AG04449 (cell line): ENCODE data around the gene TRNT1.

Source experiments
- CTCF ChIA-PET: fragments of 350-600 bp; formaldehyde crosslinking; extraction: SDS; loops from one replicate; lab custom pipeline; 2021; ENCODE audit warnings: antibody characterized with exemption; lab: Yijun Ruan, JAX
- POLR2A ChIA-PET: fragments of 400-600, 350-600 bp; formaldehyde crosslinking; extraction: SDS; loops from one replicate; lab custom pipeline; 2020; ENCODE audit warnings: antibody characterized with exemption, inconsistent platforms; lab: Yijun Ruan, JAX
- DNase-seq: peaks from one replicate; pipeline ENCODE4 v3.0.0-alpha.2; 2010; ENCODE audit warnings: low read depth, low spot score
- H3K4me3 ChIP-seq: 2 replicates; pipeline ENCODE4 v1.5.1; 2011; ENCODE audit warnings: low read depth, mild to moderate bottlenecking, control low read depth, low read length
- TF ChIP-seq, protein P1 (sequence below): IDR thresholded peaks from one replicate; pipeline ENCODE4 v1.5.1; 2011; ENCODE audit warnings: mild to moderate bottlenecking, moderate library complexity, low read length, control low read depth, inconsistent platforms; ENCODE audit not compliant: insufficient read depth; ENCODE audit errors: missing control alignments

Gene TRNT1

DNA sequence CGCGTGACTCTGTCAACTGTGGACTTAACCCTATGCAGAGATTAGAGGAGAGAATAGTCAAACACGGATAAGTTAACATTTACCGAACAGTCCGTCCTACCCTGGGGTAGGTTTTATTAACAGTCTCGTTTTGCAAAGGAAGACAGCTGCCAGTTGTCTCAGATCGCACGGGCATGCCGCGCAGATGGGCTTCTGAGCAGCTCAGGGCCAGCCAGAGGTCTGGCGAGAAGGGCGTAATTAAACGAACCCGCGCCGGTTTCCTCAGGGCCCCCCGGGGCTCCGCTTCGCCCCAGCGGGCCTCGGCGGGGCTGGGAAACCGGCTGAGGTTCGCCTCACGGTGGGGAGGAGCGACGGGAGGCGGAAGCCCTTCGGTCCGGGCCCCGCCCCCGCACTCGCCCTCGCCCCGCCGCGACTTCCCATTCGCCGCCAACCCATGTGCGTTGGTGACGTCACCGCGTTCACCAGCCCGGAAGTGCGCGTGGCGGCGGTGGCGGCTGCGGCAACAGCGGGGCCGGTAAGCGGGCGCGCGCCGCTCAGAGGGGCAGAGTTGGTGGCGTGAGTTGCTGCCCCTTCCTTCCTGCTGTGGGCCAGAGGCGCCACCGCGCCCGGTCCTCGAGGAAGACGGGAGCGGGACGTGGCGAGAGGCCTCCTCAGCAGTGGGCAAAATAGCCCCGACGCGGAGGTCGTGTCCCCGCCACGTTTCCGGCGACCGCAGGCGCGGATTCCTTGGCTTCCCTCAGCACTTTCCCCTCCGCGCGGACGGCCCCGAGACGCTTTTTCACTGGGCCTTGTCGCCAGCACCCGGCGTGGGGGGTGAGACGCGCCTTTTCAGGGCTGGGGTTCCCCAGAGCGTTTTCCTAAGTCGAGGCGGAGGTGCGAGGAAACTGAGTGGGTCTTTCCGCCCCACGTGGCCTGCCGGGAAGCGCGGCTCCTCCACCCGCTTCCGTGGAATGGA lies at the start of gene TRNT1:
Gene TRNT1 (plus strand): TSS at position 464 of the 955 bp plus-strand sequence. CDS start 2,101 bp downstream, outside the sequence.
- H3K4me3 ChIP-seq: peak within 1 kb of the TSS; percentile 98
- CTCF ChIA-PET: no interaction called here
- POLR2A ChIA-PET: no interaction called here
- DNase-seq: peak; percentile 53
- TF ChIP-seq, protein P1, sequence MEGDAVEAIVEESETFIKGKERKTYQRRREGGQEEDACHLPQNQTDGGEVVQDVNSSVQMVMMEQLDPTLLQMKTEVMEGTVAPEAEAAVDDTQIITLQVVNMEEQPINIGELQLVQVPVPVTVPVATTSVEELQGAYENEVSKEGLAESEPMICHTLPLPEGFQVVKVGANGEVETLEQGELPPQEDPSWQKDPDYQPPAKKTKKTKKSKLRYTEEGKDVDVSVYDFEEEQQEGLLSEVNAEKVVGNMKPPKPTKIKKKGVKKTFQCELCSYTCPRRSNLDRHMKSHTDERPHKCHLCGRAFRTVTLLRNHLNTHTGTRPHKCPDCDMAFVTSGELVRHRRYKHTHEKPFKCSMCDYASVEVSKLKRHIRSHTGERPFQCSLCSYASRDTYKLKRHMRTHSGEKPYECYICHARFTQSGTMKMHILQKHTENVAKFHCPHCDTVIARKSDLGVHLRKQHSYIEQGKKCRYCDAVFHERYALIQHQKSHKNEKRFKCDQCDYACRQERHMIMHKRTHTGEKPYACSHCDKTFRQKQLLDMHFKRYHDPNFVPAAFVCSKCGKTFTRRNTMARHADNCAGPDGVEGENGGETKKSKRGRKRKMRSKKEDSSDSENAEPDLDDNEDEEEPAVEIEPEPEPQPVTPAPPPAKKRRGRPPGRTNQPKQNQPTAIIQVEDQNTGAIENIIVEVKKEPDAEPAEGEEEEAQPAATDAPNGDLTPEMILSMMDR: no peak

DNA sequence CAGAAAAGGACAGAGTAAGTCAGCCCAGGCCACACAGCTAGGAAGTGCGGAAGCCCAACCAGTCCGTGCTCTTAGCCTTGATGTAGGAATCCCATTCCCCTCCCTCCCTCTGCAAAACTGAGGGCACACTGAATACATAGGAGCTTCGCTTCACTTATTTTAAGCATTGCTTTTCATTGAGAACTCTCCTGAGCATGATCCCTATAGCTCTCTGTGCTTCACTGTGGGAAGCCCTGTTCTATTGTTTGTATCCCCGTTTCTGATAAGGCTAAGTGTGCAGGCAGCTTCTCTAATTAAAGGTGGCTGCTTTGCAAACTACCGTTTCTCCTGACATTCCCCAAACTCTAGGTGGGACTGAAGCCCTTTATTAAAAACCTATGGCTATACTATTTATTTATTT lies 46.4 kb upstream of the TRNT1 start:
- TF ChIP-seq, protein P1: no peak
- POLR2A ChIA-PET: no interaction called here
- DNase-seq: no peak
- CTCF ChIA-PET: no interaction called here
- no peak overlapping the region for H3K4me3 ChIP-seq

DNA sequence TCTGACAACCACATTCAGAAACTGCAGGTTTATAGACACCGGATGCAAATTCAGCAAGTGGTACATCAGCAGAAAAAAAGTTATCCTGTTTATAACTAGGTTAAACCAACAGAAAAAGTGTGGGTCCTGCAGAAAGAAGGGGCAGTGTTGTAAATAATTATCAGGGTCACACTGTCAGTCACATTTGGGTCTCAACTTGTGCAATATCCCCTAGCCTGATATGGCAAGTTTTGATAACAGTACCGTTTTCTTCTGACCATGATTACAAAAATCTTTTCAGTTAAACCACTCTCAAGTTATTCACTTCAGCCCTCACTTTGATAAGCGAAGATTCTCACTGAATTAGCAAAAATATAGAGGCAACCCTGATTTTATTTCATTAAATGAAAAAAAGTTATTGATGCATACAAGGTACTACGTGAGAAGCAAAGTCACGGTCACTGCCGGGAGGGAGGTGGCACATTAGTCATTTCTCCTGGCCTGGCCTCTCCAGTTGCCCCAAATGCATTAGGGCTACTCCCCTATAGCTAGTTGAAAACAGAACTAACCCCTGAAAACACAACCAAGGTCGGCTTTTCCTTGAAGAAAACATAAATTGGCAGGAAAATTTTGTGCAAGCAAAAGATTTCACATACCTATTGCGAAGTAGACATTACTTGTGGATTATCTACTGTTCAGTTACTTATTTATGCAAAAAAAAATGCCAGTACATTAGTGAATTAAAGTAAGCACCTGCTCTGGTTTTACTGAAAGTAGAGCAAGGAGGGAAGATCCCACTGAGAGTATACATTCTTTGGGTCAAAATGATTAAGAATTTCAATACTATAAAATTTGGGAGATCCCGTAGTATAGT lies 45.1 kb upstream of the TRNT1 start:
- no peak for DNase-seq
- no peak overlapping the region for H3K4me3 ChIP-seq
- POLR2A ChIA-PET: no interaction called here
- TF ChIP-seq, protein P1: no peak
- CTCF ChIA-PET: no interaction called here

DNA sequence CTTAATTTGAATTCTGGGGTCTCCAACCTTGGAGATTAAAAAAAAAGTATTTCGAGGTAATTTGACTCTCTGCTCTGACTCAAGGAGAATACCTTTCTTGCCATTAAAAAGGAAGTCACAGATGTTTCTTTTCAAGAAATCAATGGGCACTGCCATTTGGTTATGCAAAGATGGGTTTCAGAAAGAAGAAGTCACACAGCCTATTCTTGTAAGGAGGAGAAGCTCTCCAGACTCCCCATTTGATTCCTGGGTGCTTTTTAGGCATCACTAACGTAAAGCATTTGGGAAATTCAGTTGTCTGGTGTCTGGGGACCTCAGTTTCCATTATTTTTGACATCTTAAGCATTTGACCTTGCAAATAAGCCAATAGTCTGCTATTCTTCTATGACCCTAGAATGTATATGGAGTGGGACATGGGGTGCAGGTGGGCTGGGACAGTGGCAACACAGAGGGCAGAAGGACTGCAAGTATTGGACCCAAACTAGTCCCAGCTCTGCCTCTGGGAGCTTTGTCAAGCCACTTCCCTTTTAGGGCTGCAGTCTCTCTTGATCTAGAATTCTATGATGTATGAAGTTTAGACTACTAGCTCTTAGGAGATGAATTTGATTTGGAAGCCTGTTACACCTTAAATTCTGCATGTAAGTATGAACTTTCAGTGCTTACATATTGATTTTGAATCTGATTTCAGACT lies 44.4 kb upstream of the TRNT1 start:
- TF ChIP-seq, protein P1: no peak
- H3K4me3 ChIP-seq: no peak overlapping the region
- CTCF ChIA-PET: no interaction called here
- POLR2A ChIA-PET: no interaction called here
- DNase-seq: no peak

DNA sequence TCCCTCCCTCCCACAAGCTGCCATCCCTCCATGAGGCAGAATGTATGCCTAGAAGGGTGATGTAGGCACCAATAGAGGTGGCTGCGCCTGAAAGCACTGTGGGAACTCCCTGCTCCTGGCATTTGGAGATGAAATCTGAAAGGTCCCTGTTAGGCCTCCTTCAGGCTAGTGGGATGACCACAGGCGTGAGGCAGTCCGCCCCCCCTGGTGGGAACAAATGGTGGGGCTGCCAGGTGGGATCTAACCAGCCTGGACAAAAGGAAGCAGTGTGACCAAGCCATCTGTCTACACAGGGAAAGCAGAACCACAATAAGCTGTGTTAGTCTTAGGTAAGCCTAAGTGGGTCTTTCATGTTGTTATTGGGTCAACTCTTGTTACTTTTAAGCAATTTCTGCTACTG lies 41.9 kb upstream of the TRNT1 start:
- TF ChIP-seq, protein P1: no peak
- ChIA-PET CTCF (no interaction called here), POLR2A (no interaction called here)
- no peak for DNase-seq
- H3K4me3 ChIP-seq: no peak overlapping the region

DNA sequence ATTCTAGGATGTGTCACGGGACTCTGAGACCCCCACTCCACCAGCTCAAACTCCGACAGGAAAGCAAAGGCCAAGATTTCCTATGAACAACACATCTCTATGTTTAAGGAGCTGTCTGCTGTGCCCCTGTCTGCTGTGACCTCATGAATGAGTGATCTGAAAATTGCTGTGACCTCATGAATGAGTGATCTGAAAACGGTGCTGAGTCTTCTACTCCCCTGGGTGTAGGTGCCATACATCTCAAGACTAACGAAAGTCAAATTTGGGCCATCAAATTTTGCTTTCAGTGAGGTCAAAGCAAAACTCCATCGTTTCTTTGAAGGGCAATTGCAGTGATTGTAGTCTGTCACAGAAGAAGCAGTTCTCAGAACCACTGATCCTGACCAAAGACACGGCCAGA lies 41.0 kb upstream of the TRNT1 start:
- DNase-seq: no peak
- TF ChIP-seq, protein P1: no peak
- POLR2A ChIA-PET: no interaction called here
- CTCF ChIA-PET: no interaction called here
- H3K4me3 ChIP-seq: no peak overlapping the region
